GM12878 (cell line): ENCODE measurements around the gene KBTBD13. TPM values are rescaled to one million over a fixed set of nuclear protein-coding genes. Genes with fewer than 3 reads are reported as not detected.

Experiments used
- ATAC-seq: fragments of 200-7000 bp; cut with Tn5 transposase; 3 replicates; pipeline ENCODE4 v1.9.1; 2020; ENCODE audit warnings: mild to moderate bottlenecking, moderate library complexity
- BruUV-seq: library from RNA; stranded (reverse); fragments of 400-500 nt; replicated peaks from 2 replicates; lab custom pipeline; 2021; lab: Mats Ljungman, UMichigan
- CTCF ChIA-PET: fragments of 300-600 bp; sonication (Branson Sonifier 250); formaldehyde crosslinking; extraction: SDS; loops from one replicate; lab custom pipeline; 2021; ENCODE audit warnings: inconsistent platforms; lab: Yijun Ruan, JAX
- POLR2A ChIA-PET: fragments of 350-600 bp; formaldehyde crosslinking; extraction: SDS; loops from one replicate; lab custom pipeline; 2021; ENCODE audit warnings: inconsistent platforms; lab: Charles Lee
- RAD21 ChIA-PET: fragments of 300-600 bp; sonication (Branson Sonifier 250); formaldehyde crosslinking; loops from one replicate; lab custom pipeline; 2023; ENCODE audit warnings: antibody characterized with exemption; ENCODE audit not compliant: unreplicated experiment; lab: Charles Lee
- SMC1A ChIA-PET: fragments of 300-600 bp; sonication (Branson Sonifier 250); formaldehyde crosslinking; loops from one replicate; lab custom pipeline; 2023; ENCODE audit not compliant: unreplicated experiment, uncharacterized antibody; lab: Charles Lee
- DNase-seq: peaks from one replicate; pipeline ENCODE4 v3.0.0-alpha.2; 2011; ENCODE audit warnings: low read depth, low spot score
- FAIRE-seq: peaks from 3 replicates; lab custom pipeline; 2011; peaks lifted over from hg19 to GRCh38; lab: Jason Lieb, UNC
- H2AFZ ChIP-seq: 2 replicates; pipeline ENCODE4 v1.6.0; 2011; ENCODE audit warnings: low read depth, low read length, control low read depth; ENCODE audit not compliant: control insufficient read depth
- H3K27ac ChIP-seq: 2 replicates; pipeline ENCODE4 v1.5.1; 2011; ENCODE audit warnings: control low read depth; ENCODE audit not compliant: control insufficient read depth, insufficient read depth
- H3K27me3 ChIP-seq, 2 experiments: replicated peaks in 1 of 2; 2 replicates each; pipeline versions ENCODE4 v1.6.0 to v1.6.1; 2011; ENCODE audit warnings: low read length in 1 of 2; ENCODE audit not compliant: control insufficient read depth in 2 of 2, insufficient read depth in 2 of 2
- H3K36me3 ChIP-seq, 2 experiments: 2 replicates each; pipeline ENCODE4 v1.5.1; 2011; ENCODE audit warnings: low read length in 1 of 2; ENCODE audit not compliant: control insufficient read depth in 2 of 2, insufficient read depth in 2 of 2
- H3K4me1 ChIP-seq: 2 replicates; pipeline ENCODE4 v1.6.1; 2011; ENCODE audit warnings: mild to moderate bottlenecking, low read length, moderate library complexity, mixed read lengths; ENCODE audit not compliant: control insufficient read depth, insufficient read depth
- H3K4me2 ChIP-seq: 2 replicates; pipeline ENCODE4 v1.6.0; 2011; ENCODE audit warnings: control low read depth; ENCODE audit not compliant: control insufficient read depth, insufficient read depth
- H3K4me3 ChIP-seq: fragments of 200-600 bp; sonication (generic); 2 replicates; pipeline ENCODE4 v1.5.1; 2016
- H3K79me2 ChIP-seq: 2 replicates; pipeline ENCODE4 v1.6.0; 2011; ENCODE audit warnings: low read length; ENCODE audit not compliant: control insufficient read depth, insufficient read depth
- H3K9ac ChIP-seq: 2 replicates; pipeline ENCODE4 v1.8.0; 2011; ENCODE audit warnings: low read length, control low read depth, mixed read lengths; ENCODE audit not compliant: control insufficient read depth, insufficient read depth
- H3K9me3 ChIP-seq: replicated peaks from 3 replicates; pipeline ENCODE4 v1.5.1; 2011; ENCODE audit warnings: mild to moderate bottlenecking, low read length; ENCODE audit not compliant: control insufficient read depth, insufficient read depth
- H4K20me1 ChIP-seq: 2 replicates; pipeline ENCODE4 v1.6.0; 2011; ENCODE audit not compliant: control insufficient read depth, insufficient read depth
- E4F1 ChIP-seq: fragments of 450-650 bp; IDR thresholded peaks from 2 replicates; pipeline ENCODE4 v1.6.1; 2018; ENCODE audit warnings: borderline replicate concordance, mild to moderate bottlenecking; ENCODE audit not compliant: partially characterized antibody
- PAX5 ChIP-seq: IDR thresholded peaks from 2 replicates; pipeline ENCODE4 v1.6.1; 2011; ENCODE audit warnings: low read depth, low read length, borderline replicate concordance
- PRDM15 ChIP-seq: fragments of 450-650 bp; formaldehyde crosslinking; IDR thresholded peaks from 2 replicates; pipeline ENCODE4 v1.4.0; 2020; ENCODE audit warnings: mild to moderate bottlenecking, moderate library complexity
- RAD51 ChIP-seq: fragments of 450-650 bp; IDR thresholded peaks from 2 replicates; pipeline ENCODE4 v1.6.1; 2016; ENCODE audit warnings: moderate library complexity, mild to moderate bottlenecking, inconsistent platforms
- ZNF687 ChIP-seq: fragments of 450-650 bp; IDR thresholded peaks from 2 replicates; pipeline ENCODE4 v1.6.1; 2017; ENCODE audit warnings: mild to moderate bottlenecking, moderate library complexity
- WGBS: methylation state at CpG from one replicate; pipeline ENCODE4 v1.1.6; 2016; ENCODE audit warnings: low lambda C conversion rate; ENCODE audit not compliant: insufficient replicate concordance, insufficient coverage; ENCODE audit errors: missing lambda C conversion rate; 5-methylcytosine and 5-hydroxymethylcytosine counted together
- in situ Hi-C: fragments of 300-500 bp; cut with MboI; formaldehyde crosslinking; loops from 9 replicates; pipeline ENCODE4 v1.14.3; 2018; ENCODE audit warnings: mixed read lengths
- intact Hi-C: fragments of 100-400 bp; cut with micrococcal nuclease; formaldehyde crosslinking; loops from one replicate; pipeline ENCODE4 v1.14.2; 2022; ENCODE audit not compliant: unreplicated experiment
- polyA plus RNA-seq, 11 experiments: library from polyadenylated mRNA; depleted of rRNA in 4 of 11; unstranded in 6 of 11; stranded (reverse) in 5 of 11; fragments of >200 nt; fragmentation: Nextera tagmentation in 4 of 11; fragmentation: Illumina TruSeq in 1 of 11; extraction: Ambion mirVana in 4 of 11; extraction: Trizol in 1 of 11; gene quantifications; 1 replicate in 1 of 11; 2 replicates in 10 of 11; pipeline versions ENCODE4 v1.2.1 to v1.2.3, GENCODE V29; 2011 to 2016; ENCODE audit warnings: inconsistent platforms in 2 of 11, missing spikeins in 2 of 11, low read depth in 1 of 11
- total RNA-seq, 4 experiments: library from RNA; depleted of rRNA in 3 of 4; stranded (reverse); fragments of >200 nt in 3 of 4; fragmentation: Illumina TruSeq in 1 of 4; extraction: Trizol in 1 of 4; gene quantifications; 2 replicates each; pipeline versions ENCODE4 v1.2.1 to v1.2.3, GENCODE V29; 2013 to 2021

The KBTBD13 gene
- total and polyA plus RNA-seq, 10 of the 15 experiments (the other 5 are each of a cell fraction or from before 2014, with no cell fraction given), result 0.06 TPM; not detected in 9

GRCh38 chr15:65087873-65088642 is 11.5 kb downstream of the KBTBD13 start (continued):
- no peak for TF ChIP-seq PRDM15 (CRISPR knock-in tag)

GRCh38 chr15:65088643-65089021 is 12.1 kb downstream of the KBTBD13 start:
- in situ Hi-C loops (no loop called here), intact Hi-C loops (loop anchor here (10.0 kb wide), 1 partner anchor 354 kb away; no protein-coding TSS in a partner anchor)
- Histone ChIP-seq H3K4me2 (no peak overlapping the region), H3K9ac (no peak overlapping the region), H3K79me2 (no peaks in the 10 kb centered on the region), H3K27ac (no peak overlapping the region), H2AFZ (no peak overlapping the region), H3K27me3 (peaks cover 0 to 6% of the 10 kb centered on the region in 2 experiments; a peak in 1 of 4 replicates), H3K4me3 (no peak overlapping the region), H3K9me3 (no peaks in the 10 kb centered on the region), H3K4me1 (no peaks in the 10 kb centered on the region), H3K36me3 (no peaks in the 10 kb centered on the region), H4K20me1 (no peaks in the 10 kb centered on the region)
- ChIA-PET POLR2A (no interaction called here), SMC1A (no interaction called here), RAD21 (no interaction called here), CTCF (no interaction called here)
- FAIRE-seq, result no peak
- no TSS peak for BruUV-seq
- WGBS, result 36% methylated on average over 6 of the region's 6 CpGs
- ATAC-seq, result no peak
- DNase-seq, result no peak
- no peak for TF ChIP-seq PRDM15 (CRISPR knock-in tag)
- no peak for TF ChIP-seq RAD51
- TF ChIP-seq PAX5, result no peak
- no peak for TF ChIP-seq E4F1
- TF ChIP-seq ZNF687, result no peak
